Activated T-helper 1 cell treated with Interleukin-2 at 50 U/mL for 16 hours (primary cell): ENCODE measurements around the gene PLAC8L1.

Experiments used
- DNase-seq: peaks from one replicate; pipeline ENCODE4 v3.0.0-alpha.2; 2020; ENCODE audit warnings: low read depth

PLAC8L1 gene

DNA sequence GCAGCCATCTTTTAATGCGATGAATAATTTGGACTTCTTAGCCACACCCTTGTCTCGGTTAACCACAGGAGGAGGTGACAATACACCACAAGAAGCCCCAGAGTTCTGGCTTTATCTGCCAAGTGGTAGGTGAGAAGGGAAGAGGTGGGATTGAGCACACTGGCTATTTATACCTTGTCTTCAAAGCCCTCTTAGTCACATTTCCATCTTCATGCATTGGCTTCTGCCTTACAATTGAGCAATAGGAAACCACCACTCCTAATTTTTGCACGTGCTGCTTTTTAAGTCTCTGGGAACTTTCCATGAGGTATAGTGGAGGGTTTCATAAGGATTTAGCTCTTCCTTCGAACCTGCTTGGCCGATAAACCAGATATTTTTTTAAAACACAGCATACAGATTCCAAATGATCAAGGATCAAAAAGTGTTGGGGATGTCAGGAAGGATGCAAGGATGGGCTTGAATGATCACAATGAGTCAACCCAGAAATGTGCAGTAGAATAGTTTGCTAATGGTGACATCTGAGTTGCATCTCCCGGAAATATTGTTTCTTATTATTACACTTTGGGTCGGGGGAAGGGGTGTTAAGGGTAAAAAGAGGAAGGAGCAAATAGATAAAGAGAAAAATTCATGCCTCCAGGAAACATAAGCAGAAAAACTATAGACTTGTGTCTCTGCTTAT is 25.5 kb downstream of the PLAC8L1 start:
- no peak for DNase-seq

- no peak for DNase-seq
These were observed 26.8 kb downstream of the PLAC8L1 start for GRCh38 chr5:146078566-146078965.

DNA sequence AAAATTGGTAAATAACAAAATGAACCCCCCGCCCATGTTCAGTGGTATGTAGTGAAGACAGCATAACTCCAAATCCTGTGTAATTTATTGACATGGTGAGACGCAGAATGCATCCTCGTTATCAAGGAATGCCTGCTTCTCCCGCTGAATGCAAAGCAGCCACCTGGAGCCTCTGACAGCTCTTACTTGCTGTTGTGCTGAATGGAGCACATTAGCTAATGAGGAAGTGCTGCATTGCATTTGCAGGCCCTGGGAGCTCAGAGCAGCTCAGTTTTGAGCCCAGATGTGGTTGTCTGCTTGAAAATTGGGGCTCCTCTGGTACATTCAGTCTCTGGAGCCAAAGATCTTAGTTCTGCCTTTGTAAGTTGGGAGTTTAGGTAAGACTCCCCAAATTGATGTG is 28.9 kb downstream of the PLAC8L1 start:
- DNase-seq, result no peak

- DNase-seq, result no peak
These were observed 29.3 kb downstream of the PLAC8L1 start for GRCh38 chr5:146076028-146076427.

DNA sequence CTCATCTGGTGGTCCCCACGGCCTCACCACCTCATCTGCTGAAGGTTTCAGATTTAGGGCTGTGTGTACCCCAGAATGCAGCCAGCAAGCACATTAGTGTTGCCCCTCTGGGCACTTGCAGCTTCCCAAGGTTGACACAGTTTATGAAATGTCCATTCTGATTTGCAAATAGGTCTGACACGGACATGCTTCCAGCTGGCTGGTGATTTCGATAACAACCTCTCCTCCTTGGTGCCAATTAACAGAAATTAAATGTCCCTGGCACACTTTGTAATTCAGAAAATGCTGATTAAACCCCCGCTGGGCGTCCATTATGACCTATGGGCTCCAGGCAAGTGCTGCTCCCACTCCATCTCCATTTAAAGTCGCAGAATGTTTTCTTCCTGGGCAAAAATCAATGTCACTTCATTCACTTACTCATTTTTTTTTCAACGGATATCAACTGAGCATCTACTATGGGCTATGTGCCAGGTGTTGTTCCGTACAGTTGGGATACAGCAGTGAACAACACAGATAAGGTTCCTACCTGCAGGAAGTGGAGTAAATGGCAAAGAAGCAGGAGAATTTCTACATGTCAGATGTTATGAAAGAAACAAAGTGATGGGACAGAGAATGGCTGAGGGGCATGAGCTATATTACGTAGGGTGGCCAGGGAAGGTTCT is 32.0 kb downstream of the PLAC8L1 start:
- DNase-seq, result no peak

DNA sequence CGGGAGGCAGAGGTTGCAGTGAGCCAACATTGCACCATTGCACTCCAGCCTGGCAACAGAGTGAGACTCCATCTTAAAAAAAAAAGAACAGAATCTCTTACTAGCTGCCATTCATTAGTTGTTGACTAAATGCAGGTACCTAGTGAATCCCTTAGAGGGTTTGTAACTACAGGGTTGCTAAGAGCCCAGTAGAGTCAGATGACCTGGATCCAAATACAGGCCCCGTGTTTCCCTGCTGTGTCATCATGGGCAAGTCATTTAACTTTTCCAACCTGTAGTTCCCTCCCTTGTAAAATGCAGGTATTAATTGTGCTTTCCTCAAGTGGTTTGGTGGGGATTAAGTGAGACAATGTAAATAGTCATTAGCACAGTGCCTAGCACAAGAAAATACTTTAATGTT is 32.8 kb downstream of the PLAC8L1 start:
- no peak for DNase-seq

- no peak for DNase-seq
These were observed 34.2 kb downstream of the PLAC8L1 start for GRCh38 chr5:146071171-146071570.

- no peak for DNase-seq
These were observed 34.6 kb downstream of the PLAC8L1 start for GRCh38 chr5:146070746-146071145.

- DNase-seq, result no peak
These were observed 35.6 kb downstream of the PLAC8L1 start for GRCh38 chr5:146069780-146070099.

- no peak for DNase-seq
These were observed 36.2 kb downstream of the PLAC8L1 start for GRCh38 chr5:146068977-146069779.

DNA sequence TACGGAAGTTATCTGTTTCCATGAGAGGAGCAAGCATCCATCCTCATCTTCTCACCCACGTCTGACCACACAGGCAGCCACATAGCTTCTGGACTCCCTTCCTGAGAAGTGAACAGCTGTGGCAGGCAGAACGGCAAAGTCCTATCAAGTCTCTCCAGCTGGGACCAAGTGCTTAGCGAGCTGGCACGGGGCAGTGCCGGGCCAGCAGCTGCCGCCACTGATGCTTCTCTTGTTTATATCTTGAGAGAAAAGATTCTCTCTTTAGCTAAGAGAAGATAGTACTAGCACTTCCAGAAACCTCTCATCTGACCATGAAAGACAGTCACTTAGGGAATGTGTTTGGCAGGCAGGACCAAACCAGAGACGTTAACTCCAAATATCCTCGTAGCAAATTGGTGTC is 37.2 kb downstream of the PLAC8L1 start:
- no peak for DNase-seq

GRCh38 chr5:146066968-146067367 is 38.4 kb downstream of the PLAC8L1 start:
- no peak for DNase-seq

- DNase-seq, result no peak
These were observed 45.2 kb downstream of the PLAC8L1 start for GRCh38 chr5:146060221-146060585.

GRCh38 chr5:146059460-146060220 is 45.7 kb downstream of the PLAC8L1 start:
- DNase-seq, result no peak

DNA sequence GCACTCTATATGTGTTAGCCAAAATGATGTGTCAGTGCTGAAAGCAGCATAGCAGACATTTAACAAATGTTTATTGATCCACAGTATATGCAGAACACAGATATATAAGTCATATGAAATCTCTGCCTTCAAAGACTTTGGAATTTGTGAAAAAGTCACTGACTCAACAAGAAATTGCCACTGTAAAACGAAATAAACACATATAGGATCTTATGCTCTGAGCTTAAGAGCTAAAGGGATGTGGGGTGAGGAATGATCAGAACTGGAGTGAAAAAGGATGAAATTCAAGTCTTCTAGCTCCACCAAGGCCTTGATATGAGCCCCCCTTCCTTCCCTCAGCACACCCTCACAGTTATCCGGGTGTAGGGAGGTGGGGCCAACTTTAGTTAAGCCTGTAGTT is 49.9 kb downstream of the PLAC8L1 start:
- DNase-seq, result no peak

DNA sequence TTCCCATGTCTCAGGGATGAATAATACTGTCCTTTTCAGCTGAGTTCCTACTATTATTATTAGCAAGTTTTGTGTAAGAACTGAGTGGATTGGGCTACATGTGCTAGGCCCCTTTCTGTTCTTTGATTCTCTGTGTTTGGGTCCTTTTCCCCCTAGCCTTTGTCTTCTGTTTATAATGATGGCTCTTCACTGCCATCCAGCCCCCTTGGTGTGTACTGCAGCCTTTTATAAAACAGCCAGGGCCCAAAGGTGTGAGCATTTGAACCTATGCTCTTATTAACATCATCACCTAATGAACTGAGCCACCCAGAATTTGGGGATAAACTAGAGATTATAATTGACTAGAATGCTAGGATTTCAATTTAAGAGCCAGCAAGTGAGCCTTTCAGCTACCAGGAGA is 52.6 kb downstream of the PLAC8L1 start:
- no peak for DNase-seq

GRCh38 chr5:146051678-146052077 is 53.7 kb downstream of the PLAC8L1 start:
- DNase-seq, result no peak

GRCh38 chr5:146050086-146050485 is 55.3 kb downstream of the PLAC8L1 start:
- no peak for DNase-seq

GRCh38 chr5:146049704-146050026 is 55.7 kb downstream of the PLAC8L1 start:
- no peak for DNase-seq

DNA sequence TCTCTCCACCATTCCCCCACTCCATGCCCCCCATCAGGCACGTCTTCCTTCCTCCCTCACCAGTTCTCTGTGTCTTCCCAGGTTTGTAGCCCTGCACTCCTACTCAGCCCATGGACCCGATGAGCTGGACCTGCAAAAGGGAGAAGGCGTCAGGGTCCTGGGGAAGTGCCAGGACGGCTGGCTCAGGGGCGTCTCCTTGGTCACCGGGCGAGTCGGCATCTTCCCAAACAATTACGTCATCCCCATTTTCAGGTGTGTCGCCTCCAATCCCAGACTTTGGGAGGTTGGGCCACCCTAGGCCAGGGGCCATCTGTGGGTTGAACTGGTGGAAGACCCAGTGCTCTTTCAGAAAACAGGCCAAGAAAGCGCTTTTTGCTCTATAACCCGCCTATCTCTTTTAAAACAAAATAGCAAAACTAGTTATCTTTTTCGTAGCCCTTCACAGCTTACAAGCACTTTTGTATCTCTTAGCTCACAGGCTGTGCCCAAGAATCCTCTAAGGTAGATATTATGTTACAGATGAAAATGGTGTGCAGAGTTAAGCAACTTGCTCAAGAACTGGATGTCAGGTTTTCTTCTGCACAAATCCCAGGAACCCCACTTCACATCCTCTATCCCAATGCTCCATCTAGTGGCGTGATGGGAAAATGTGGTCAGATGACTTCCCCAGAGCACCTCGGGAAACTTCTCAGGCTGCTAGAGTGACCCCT is 56.2 kb downstream of the PLAC8L1 start:
- DNase-seq, result no peak

GRCh38 chr5:146047396-146047795 is 58.0 kb downstream of the PLAC8L1 start:
- no peak for DNase-seq

- no peak for DNase-seq
These were observed 61.7 kb downstream of the PLAC8L1 start for GRCh38 chr5:146043722-146044121.
